IMR-90 (cell line): ENCODE measurements around the gene ADSS1. TPM values are rescaled to one million over a fixed set of nuclear protein-coding genes. Genes with fewer than 3 reads are reported as not detected.

ENCODE experiments used
- ATAC-seq: fragments of 200-7000 bp; cut with Tn5 transposase; 2 replicates; pipeline ENCODE4 v1.9.1; 2020; ENCODE audit warnings: low read depth, mild to moderate bottlenecking, moderate library complexity
- BruUV-seq: library from RNA; stranded (reverse); fragments of 400-500 nt; replicated peaks from 2 replicates; lab custom pipeline; 2021; lab: Mats Ljungman, UMichigan
- CTCF ChIA-PET: fragments of 300-600 bp; formaldehyde crosslinking; extraction: SDS; loops from one replicate; lab custom pipeline; 2021; ENCODE audit warnings: antibody characterized with exemption; lab: Yijun Ruan, JAX
- POLR2A ChIA-PET: fragments of 300-600 bp; sonication (Branson Sonifier 250); formaldehyde crosslinking; loops from one replicate; lab custom pipeline; 2022; ENCODE audit warnings: antibody characterized with exemption; ENCODE audit not compliant: unreplicated experiment; lab: Charles Lee
- DNase-seq: peaks from one replicate; pipeline ENCODE4 v3.0.0; 2013
- H2AFZ ChIP-seq: replicated peaks from 2 replicates; pipeline ENCODE3; 2013; ENCODE audit warnings: low read length, mild to moderate bottlenecking; ENCODE audit not compliant: poor library complexity
- H2AK5ac ChIP-seq: 2 replicates; pipeline ENCODE4 v1.6.1; 2013; ENCODE audit warnings: low read depth, low read length, inconsistent platforms
- H2AK9ac ChIP-seq: replicated peaks from 2 replicates; pipeline ENCODE3; 2013; ENCODE audit warnings: mild to moderate bottlenecking, low read depth, low read length, moderate library complexity; ENCODE audit not compliant: poor library complexity
- H2BK120ac ChIP-seq: 2 replicates; pipeline ENCODE4 v1.6.1; 2013; ENCODE audit warnings: low read depth, low read length, inconsistent platforms
- H2BK15ac ChIP-seq: 3 replicates; pipeline ENCODE4 v1.6.1; 2013; ENCODE audit warnings: low read depth, low read length, inconsistent platforms
- H2BK20ac ChIP-seq: 2 replicates; pipeline ENCODE4 v1.6.1; 2013; ENCODE audit warnings: low read depth, mild to moderate bottlenecking, inconsistent platforms, low read length, moderate library complexity
- H2BK5ac ChIP-seq: 2 replicates; pipeline ENCODE4 v1.6.1; 2013; ENCODE audit warnings: mild to moderate bottlenecking, low read depth, low read length, inconsistent platforms; ENCODE audit not compliant: poor library complexity, severe bottlenecking
- H3K14ac ChIP-seq: replicated peaks from 2 replicates; pipeline ENCODE4 v1.6.1; 2013; ENCODE audit warnings: low read depth, low read length, inconsistent platforms
- H3K18ac ChIP-seq: 2 replicates; pipeline ENCODE4 v1.6.1; 2013; ENCODE audit warnings: low read depth, low read length, control low read depth
- H3K23ac ChIP-seq: 2 replicates; pipeline ENCODE4 v1.6.1; 2013; ENCODE audit warnings: low read depth, low read length, inconsistent platforms
- H3K27ac ChIP-seq: 2 replicates; pipeline ENCODE4 v1.5.1; 2013; ENCODE audit warnings: mild to moderate bottlenecking, control low read depth, low read length; ENCODE audit not compliant: insufficient read depth
- H3K27me3 ChIP-seq: 2 replicates; pipeline ENCODE4 v1.6.1; 2013; ENCODE audit warnings: low read length; ENCODE audit not compliant: control insufficient read depth, insufficient read depth
- H3K36me3 ChIP-seq: 2 replicates; pipeline ENCODE4 v1.6.1; 2013; ENCODE audit warnings: low read length, mixed read lengths; ENCODE audit not compliant: control insufficient read depth, insufficient read depth
- H3K4ac ChIP-seq: 2 replicates; pipeline ENCODE4 v1.6.1; 2013; ENCODE audit warnings: low read depth, low read length, inconsistent platforms
- H3K4me1 ChIP-seq: 2 replicates; pipeline ENCODE4 v1.6.1; 2013; ENCODE audit warnings: low read length, mixed read lengths; ENCODE audit not compliant: control insufficient read depth, insufficient read depth
- H3K4me2 ChIP-seq: 2 replicates; pipeline ENCODE4 v1.6.1; 2013; ENCODE audit warnings: low read depth, mild to moderate bottlenecking, control low read depth, low read length, moderate library complexity
- H3K4me3 ChIP-seq: 2 replicates; pipeline ENCODE4 v1.5.1; 2013; ENCODE audit warnings: low read depth, mild to moderate bottlenecking, control low read depth, low read length, moderate library complexity; ENCODE audit not compliant: insufficient read depth
- H3K56ac ChIP-seq: 2 replicates; pipeline ENCODE4 v1.6.1; 2013; ENCODE audit warnings: low read length, inconsistent platforms; ENCODE audit not compliant: insufficient read depth; ENCODE audit errors: extremely low read depth
- H3K79me1 ChIP-seq, 2 experiments: 2 replicates each; pipeline ENCODE4 v1.6.1; 2013; ENCODE audit warnings: low read length in 2 of 2, inconsistent platforms in 1 of 2, low read depth in 1 of 2
- H3K9ac ChIP-seq: 2 replicates; pipeline ENCODE4 v1.6.1; 2013; ENCODE audit warnings: low read depth, low read length, control low read depth
- H3K9me1 ChIP-seq: 2 replicates; pipeline ENCODE4 v1.6.1; 2013; ENCODE audit warnings: low read length, inconsistent platforms; ENCODE audit not compliant: insufficient read depth
- H3K9me3 ChIP-seq: 2 replicates; pipeline ENCODE4 v1.6.1; 2013; ENCODE audit warnings: low read length; ENCODE audit not compliant: control insufficient read depth, insufficient read depth
- H4K20me1 ChIP-seq: 2 replicates; pipeline ENCODE4 v1.6.1; 2013; ENCODE audit warnings: low read length, inconsistent platforms; ENCODE audit not compliant: insufficient read depth
- H4K5ac ChIP-seq: 2 replicates; pipeline ENCODE4 v1.6.1; 2013; ENCODE audit warnings: mild to moderate bottlenecking, low read depth, low read length, control low read depth
- H4K8ac ChIP-seq, 2 experiments: 2 replicates each; pipeline ENCODE4 v1.6.1; 2013; ENCODE audit warnings: low read depth in 2 of 2, low read length in 2 of 2, control low read depth in 1 of 2, inconsistent platforms in 1 of 2
- H4K91ac ChIP-seq: 2 replicates; pipeline ENCODE4 v1.6.1; 2013; ENCODE audit warnings: low read depth, low read length, inconsistent platforms; ENCODE audit not compliant: insufficient read depth
- CEBPB ChIP-seq: IDR thresholded peaks from 2 replicates; pipeline ENCODE4 v1.6.1; 2012; ENCODE audit warnings: low read depth, low read length, improper control_type of control experiment
- CHD1 ChIP-seq: IDR thresholded peaks from 2 replicates; pipeline ENCODE4 v1.6.1; 2012; ENCODE audit warnings: low read depth, low read length, improper control_type of control experiment
- MAFK ChIP-seq: IDR thresholded peaks from 2 replicates; pipeline ENCODE4 v1.6.1; 2012; ENCODE audit warnings: low read depth, low read length, improper control_type of control experiment
- MAZ ChIP-seq: IDR thresholded peaks from 2 replicates; pipeline ENCODE4 v1.6.1; 2012; ENCODE audit warnings: low read depth, mild to moderate bottlenecking, low read length, improper control_type of control experiment, moderate library complexity, borderline replicate concordance
- NFE2L2 ChIP-seq: fragments of 150-350 bp; IDR thresholded peaks from 2 replicates; pipeline ENCODE4 v1.6.1; 2016; ENCODE audit warnings: low read depth, mild to moderate bottlenecking, low read length
- POLR2A ChIP-seq: IDR thresholded peaks from 2 replicates; pipeline ENCODE4 v1.6.1; 2012; ENCODE audit warnings: mild to moderate bottlenecking, low read depth, low read length
- RCOR1 ChIP-seq: IDR thresholded peaks from 2 replicates; pipeline ENCODE4 v1.6.1; 2012; ENCODE audit warnings: mild to moderate bottlenecking, low read length, improper control_type of control experiment; ENCODE audit not compliant: insufficient replicate concordance
- WGBS, 2 experiments: methylation state at CpG; one replicate each; pipeline versions ENCODE4 v1.1.5 to v1.1.7; 2013; ENCODE audit warnings: missing lambda C conversion rate in 2 of 2; ENCODE audit not compliant: insufficient read length in 1 of 2; ENCODE audit errors: extremely low coverage in 2 of 2; 5-methylcytosine and 5-hydroxymethylcytosine counted together
- dilution Hi-C: fragments of 300-500 bp; cut with HindIII; formaldehyde crosslinking; loops from one replicate; pipeline ENCODE4 v1.14.3; 2018; ENCODE audit warnings: low sequenced_read_pairs; ENCODE audit not compliant: unreplicated experiment
- in situ Hi-C: fragments of 300-500 bp; cut with MboI; formaldehyde crosslinking; loops from 3 replicates; pipeline ENCODE4 v1.14.3; 2019; ENCODE audit warnings: low sequenced_read_pairs, inconsistent platforms, mixed read lengths
- intact Hi-C: fragments of 100-400 bp; cut with micrococcal nuclease; formaldehyde crosslinking; loops from 2 replicates; pipeline ENCODE4 v1.10.0; 2022
- polyA plus RNA-seq, 3 experiments: library from polyadenylated mRNA; depleted of rRNA; stranded (reverse); fragments of >200 nt; gene quantifications; 2 replicates each; pipeline ENCODE4 v1.2.3, GENCODE V29; 2012; ENCODE audit warnings: low replicate concordance in 1 of 3
- total RNA-seq: library from RNA; depleted of rRNA; stranded (reverse); fragments of >200 nt; gene quantifications from 2 replicates; pipeline ENCODE4 v1.2.3, GENCODE V29; 2012
- TF ChIP-seq, protein P1 (sequence below): conservative IDR thresholded peaks from 2 replicates; pipeline ENCODE4 v1.5.1; 2012; ENCODE audit warnings: mild to moderate bottlenecking, low read depth, low read length, improper control_type of control experiment
- TF ChIP-seq, protein P2 (sequence below): fragments of 150-350 bp; IDR thresholded peaks from 2 replicates; pipeline ENCODE4 v1.6.1; 2016; ENCODE audit warnings: low read depth, mild to moderate bottlenecking, low read length, moderate library complexity, borderline replicate concordance
- TF ChIP-seq, protein P3 (sequence below): fragments of 150-350 bp; IDR thresholded peaks from 2 replicates; pipeline ENCODE4 v1.6.1; 2017; ENCODE audit warnings: mild to moderate bottlenecking, antibody characterized with exemption, low read length, low read depth

The ADSS1 gene
- total and polyA plus RNA-seq, 2 of the 4 experiments (the other 2 are of a cell fraction) = 1.8 to 5.2 TPM

DNA sequence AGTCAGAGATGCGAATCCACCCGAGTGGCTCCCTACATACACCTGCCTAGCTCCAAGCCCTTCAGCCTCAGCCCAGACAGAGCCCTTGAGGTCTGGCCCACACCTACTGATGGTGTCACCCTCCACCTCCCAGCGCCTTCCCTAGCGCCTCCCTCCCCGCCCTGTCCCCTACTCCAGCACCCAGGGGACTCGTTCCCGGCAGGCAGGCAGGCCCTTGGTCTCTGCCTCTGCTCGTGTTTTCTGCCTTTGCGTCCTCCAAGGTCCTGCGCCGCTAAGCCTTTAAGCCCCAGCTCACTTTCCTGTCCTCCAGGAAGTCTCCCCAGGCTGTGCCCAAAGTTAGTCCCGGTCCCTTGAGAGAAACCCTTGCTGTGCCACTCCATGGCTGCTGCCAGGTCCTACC lies 21.9 kb upstream of the ADSS1 start:
- peaks cover 13% of the 10 kb centered on the region for H3K4me1 ChIP-seq
- no peaks in the 10 kb centered on the region for H3K9me3 ChIP-seq
- in situ Hi-C loops (no loop called here), intact Hi-C loops (no loop called here), dilution Hi-C loops (no loop called here)
- H4K5ac ChIP-seq = no peak overlapping the region
- no peak overlapping the region for H2AFZ ChIP-seq
- no peak overlapping the region for H3K4ac ChIP-seq
- H4K8ac ChIP-seq = no peak overlapping the region
- DNase-seq (no peak), ATAC-seq (no peak)
- H3K79me1 ChIP-seq = peaks cover 11 to 67% of the 10 kb centered on the region in 2 experiments
- no peak overlapping the region for H2BK15ac ChIP-seq
- H3K14ac ChIP-seq = no peak overlapping the region
- H2AK9ac ChIP-seq = no peak overlapping the region
- TF ChIP-seq CEBPB = no peak
- TF ChIP-seq, protein P1, sequence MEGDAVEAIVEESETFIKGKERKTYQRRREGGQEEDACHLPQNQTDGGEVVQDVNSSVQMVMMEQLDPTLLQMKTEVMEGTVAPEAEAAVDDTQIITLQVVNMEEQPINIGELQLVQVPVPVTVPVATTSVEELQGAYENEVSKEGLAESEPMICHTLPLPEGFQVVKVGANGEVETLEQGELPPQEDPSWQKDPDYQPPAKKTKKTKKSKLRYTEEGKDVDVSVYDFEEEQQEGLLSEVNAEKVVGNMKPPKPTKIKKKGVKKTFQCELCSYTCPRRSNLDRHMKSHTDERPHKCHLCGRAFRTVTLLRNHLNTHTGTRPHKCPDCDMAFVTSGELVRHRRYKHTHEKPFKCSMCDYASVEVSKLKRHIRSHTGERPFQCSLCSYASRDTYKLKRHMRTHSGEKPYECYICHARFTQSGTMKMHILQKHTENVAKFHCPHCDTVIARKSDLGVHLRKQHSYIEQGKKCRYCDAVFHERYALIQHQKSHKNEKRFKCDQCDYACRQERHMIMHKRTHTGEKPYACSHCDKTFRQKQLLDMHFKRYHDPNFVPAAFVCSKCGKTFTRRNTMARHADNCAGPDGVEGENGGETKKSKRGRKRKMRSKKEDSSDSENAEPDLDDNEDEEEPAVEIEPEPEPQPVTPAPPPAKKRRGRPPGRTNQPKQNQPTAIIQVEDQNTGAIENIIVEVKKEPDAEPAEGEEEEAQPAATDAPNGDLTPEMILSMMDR = no peak
- no peak for TF ChIP-seq CHD1
- no peak for TF ChIP-seq MAFK
- no peak for TF ChIP-seq POLR2A
- TF ChIP-seq, protein P2, sequence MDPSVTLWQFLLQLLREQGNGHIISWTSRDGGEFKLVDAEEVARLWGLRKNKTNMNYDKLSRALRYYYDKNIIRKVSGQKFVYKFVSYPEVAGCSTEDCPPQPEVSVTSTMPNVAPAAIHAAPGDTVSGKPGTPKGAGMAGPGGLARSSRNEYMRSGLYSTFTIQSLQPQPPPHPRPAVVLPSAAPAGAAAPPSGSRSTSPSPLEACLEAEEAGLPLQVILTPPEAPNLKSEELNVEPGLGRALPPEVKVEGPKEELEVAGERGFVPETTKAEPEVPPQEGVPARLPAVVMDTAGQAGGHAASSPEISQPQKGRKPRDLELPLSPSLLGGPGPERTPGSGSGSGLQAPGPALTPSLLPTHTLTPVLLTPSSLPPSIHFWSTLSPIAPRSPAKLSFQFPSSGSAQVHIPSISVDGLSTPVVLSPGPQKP = no peak
- TF ChIP-seq, protein P3, sequence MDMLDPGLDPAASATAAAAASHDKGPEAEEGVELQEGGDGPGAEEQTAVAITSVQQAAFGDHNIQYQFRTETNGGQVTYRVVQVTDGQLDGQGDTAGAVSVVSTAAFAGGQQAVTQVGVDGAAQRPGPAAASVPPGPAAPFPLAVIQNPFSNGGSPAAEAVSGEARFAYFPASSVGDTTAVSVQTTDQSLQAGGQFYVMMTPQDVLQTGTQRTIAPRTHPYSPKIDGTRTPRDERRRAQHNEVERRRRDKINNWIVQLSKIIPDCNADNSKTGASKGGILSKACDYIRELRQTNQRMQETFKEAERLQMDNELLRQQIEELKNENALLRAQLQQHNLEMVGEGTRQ = no peak
- TF ChIP-seq MAZ = no peak
- no peak for TF ChIP-seq NFE2L2
- TF ChIP-seq RCOR1 = no peak
- no peak overlapping the region for H3K56ac ChIP-seq
- no peak overlapping the region for H3K23ac ChIP-seq
- no peak overlapping the region for H3K9ac ChIP-seq
- no peak overlapping the region for H2BK5ac ChIP-seq
- no peak overlapping the region for H2AK5ac ChIP-seq
- ChIA-PET POLR2A (no interaction called here), CTCF (no interaction called here)
- no peak overlapping the region for H3K4me2 ChIP-seq
- no peak overlapping the region for H2BK120ac ChIP-seq
- peaks cover 58% of the 10 kb centered on the region for H3K36me3 ChIP-seq
- H4K20me1 ChIP-seq = peaks cover 66% of the 10 kb centered on the region
- no peak overlapping the region for H3K4me3 ChIP-seq
- H4K91ac ChIP-seq = no peak overlapping the region
- H2BK20ac ChIP-seq = no peak overlapping the region
- no TSS peak for BruUV-seq
- H3K9me1 ChIP-seq = no peaks in the 10 kb centered on the region; the same call in 1 of the 2 replicates
- H3K18ac ChIP-seq = no peak overlapping the region
- 94% methylated on average over 7 of the region's 12 CpGs; no CpG with 5 or more reads in 1 of the 2 experiments for WGBS, 2 experiments
- no peak overlapping the region for H3K27ac ChIP-seq
- H3K27me3 ChIP-seq = no peaks in the 10 kb centered on the region
